Sigmoid colon (tissue), 7 donors: ENCODE results near the gene PPP4R1. TPM values are rescaled to one million over a fixed set of nuclear protein-coding genes. Genes with fewer than 3 reads are reported as not detected.

Experiments
- DNase-seq: peaks from one replicate; pipeline ENCODE4 v3.0.0-alpha.2; 2019
- H3K27ac ChIP-seq, 4 donors: fragments of 200-600 bp; sonication (generic); one replicate each; pipeline ENCODE4 v1.5.1; 2016 to 2019; ENCODE audit warnings: mild to moderate bottlenecking in 1 of 4
- H3K27me3 ChIP-seq, 3 donors: fragments of 200-600 bp; sonication (generic); one replicate each; pipeline ENCODE4 v1.5.1; 2019; ENCODE audit warnings: mild to moderate bottlenecking in 1 of 3
- H3K36me3 ChIP-seq, 4 donors: fragments of 200-600 bp; sonication (generic); one replicate each; pipeline ENCODE4 v1.5.1; 2016 to 2019
- H3K4me1 ChIP-seq, 4 donors: fragments of 200-600 bp; sonication (generic); one replicate each; pipeline ENCODE4 v1.5.1; 2017 to 2019
- H3K4me3 ChIP-seq, 4 donors: fragments of 200-600 bp; sonication (generic); one replicate each; pipeline ENCODE4 v1.5.1; 2017 to 2019; ENCODE audit warnings: mild to moderate bottlenecking in 2 of 4, moderate library complexity in 1 of 4
- H3K9me3 ChIP-seq, 4 donors: fragments of 200-600 bp in 3 of 4; sonication (generic) in 3 of 4; one replicate each; pipeline versions ENCODE4 v1.5.1 to v1.6.1; 2013 to 2019
- EP300 ChIP-seq, 4 donors: sonication (generic); formaldehyde crosslinking; IDR thresholded peaks; one replicate each; pipeline ENCODE4 v1.6.1; 2017; ENCODE audit warnings: antibody characterized with exemption in 4 of 4
- POLR2A ChIP-seq, 2 donors: fragments of 450-650 bp; IDR thresholded peaks; one replicate each; pipeline ENCODE4 v1.6.1; 2016; ENCODE audit warnings: antibody characterized with exemption in 2 of 2, mild to moderate bottlenecking in 2 of 2, moderate library complexity in 2 of 2
- POLR2AphosphoS5 ChIP-seq, 4 donors: sonication (generic); formaldehyde crosslinking; IDR thresholded peaks; one replicate each; pipeline ENCODE4 v1.6.1; 2017; ENCODE audit warnings: antibody characterized with exemption in 4 of 4
- WGBS, 2 donors: extraction: QIAGEN DNeasy Blood & Tissue Kit; methylation state at CpG; one replicate each; pipeline ENCODE4 v1.1.7; 2013; 5-methylcytosine and 5-hydroxymethylcytosine counted together
- intact Hi-C: fragments of 100-400 bp; cut with DNase I; formaldehyde crosslinking; loops from one replicate; pipeline ENCODE4 v1.15.1; 2023
- polyA plus RNA-seq, 3 donors: library from polyadenylated mRNA; stranded (reverse); fragments of 200-250 nt; gene quantifications; one replicate each; pipeline ENCODE4 v1.2.3, GENCODE V29; 2013
- total RNA-seq, 4 donors: library from RNA; depleted of rRNA; stranded (reverse); fragments of >200 nt; gene quantifications; one replicate each; pipeline ENCODE4 v1.1.0, GENCODE V29; 2016
- TF ChIP-seq, protein P1 (sequence below), 4 experiments: fragments of 450-650 bp in 3 of 4; fragments of 200-600 bp in 1 of 4; IDR thresholded peaks; one replicate each; pipeline ENCODE4 v1.5.1; 2016 to 2019; ENCODE audit warnings: antibody characterized with exemption in 4 of 4, mild to moderate bottlenecking in 3 of 4, moderate library complexity in 2 of 4
- donor health status: healthy with polysubstance abuse.
- donor health status: Bipolar disorder and iron deficiency.
- donor health status: healthy.

PPP4R1 gene
- total and polyA plus RNA-seq, 7 donors, result 29.4 to 163 (median 126) TPM

DNA sequence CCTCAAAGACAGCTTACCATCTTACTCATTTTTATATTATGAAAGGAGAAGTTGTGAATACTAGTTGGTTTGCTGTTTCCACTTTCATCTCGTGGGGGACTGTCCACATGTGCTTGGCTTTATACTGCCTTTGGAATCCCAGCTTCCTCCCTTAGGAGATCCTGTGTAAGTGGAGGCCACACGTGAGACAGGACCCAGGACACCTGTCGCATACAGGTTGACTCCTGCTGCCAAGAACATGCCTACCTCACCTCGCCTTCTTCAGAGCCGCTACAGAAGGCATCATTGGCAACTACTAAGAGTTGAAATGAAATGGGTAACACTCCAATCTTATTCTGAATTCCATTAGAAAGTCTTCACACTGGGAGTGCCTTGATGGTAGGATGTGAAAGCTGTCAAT is 69.3 kb downstream of the PPP4R1 start:
- TF ChIP-seq EP300 (IDR thresholded peaks at IDR 0.05) (no peak), POLR2A (IDR thresholded peaks at IDR 0.05) (no peak), POLR2AphosphoS5 (IDR thresholded peaks at IDR 0.05) (no peak)
- TF ChIP-seq, protein P1, sequence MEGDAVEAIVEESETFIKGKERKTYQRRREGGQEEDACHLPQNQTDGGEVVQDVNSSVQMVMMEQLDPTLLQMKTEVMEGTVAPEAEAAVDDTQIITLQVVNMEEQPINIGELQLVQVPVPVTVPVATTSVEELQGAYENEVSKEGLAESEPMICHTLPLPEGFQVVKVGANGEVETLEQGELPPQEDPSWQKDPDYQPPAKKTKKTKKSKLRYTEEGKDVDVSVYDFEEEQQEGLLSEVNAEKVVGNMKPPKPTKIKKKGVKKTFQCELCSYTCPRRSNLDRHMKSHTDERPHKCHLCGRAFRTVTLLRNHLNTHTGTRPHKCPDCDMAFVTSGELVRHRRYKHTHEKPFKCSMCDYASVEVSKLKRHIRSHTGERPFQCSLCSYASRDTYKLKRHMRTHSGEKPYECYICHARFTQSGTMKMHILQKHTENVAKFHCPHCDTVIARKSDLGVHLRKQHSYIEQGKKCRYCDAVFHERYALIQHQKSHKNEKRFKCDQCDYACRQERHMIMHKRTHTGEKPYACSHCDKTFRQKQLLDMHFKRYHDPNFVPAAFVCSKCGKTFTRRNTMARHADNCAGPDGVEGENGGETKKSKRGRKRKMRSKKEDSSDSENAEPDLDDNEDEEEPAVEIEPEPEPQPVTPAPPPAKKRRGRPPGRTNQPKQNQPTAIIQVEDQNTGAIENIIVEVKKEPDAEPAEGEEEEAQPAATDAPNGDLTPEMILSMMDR (IDR thresholded peaks at IDR 0.05), result no peak
- Histone ChIP-seq H3K4me3 (no peak overlapping the region), H3K36me3 (peaks cover 8 to 51% (median 29%) of the 10 kb centered on the region in 4 donors), H3K27me3 (no peaks in the 10 kb centered on the region), H3K4me1 (peaks cover 0 to 21% (median 6%) of the 10 kb centered on the region in 4 donors), H3K27ac (no peak overlapping the region), H3K9me3 (no peaks in the 10 kb centered on the region)
- WGBS, 2 donors, result 81 to 87% methylated on average over 5 of the region's 5 CpGs
- no peak for DNase-seq
- intact Hi-C loops, result no loop called here

DNA sequence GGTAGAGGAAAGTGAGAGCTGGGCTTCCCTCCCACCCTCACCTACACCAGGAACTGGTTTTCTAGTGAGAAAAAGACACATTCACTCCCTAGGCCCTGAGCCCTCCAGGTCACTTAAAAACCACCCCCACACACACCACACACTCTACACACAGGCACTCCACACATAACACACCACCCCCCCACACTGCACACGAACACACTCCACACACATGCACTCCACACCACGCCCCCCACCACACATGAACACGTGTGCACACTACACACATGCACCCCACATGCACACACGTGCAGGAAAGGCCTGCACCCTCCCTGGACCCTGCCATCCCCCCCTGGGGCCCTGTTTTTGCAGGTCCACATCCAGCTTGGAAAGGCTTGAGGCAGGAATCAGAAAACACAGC is 71.4 kb downstream of the PPP4R1 start:
- no peak for DNase-seq
- no peak overlapping the region for H3K27ac ChIP-seq
- no peaks in the 10 kb centered on the region for H3K9me3 ChIP-seq
- 80 to 88% methylated on average over 4 of the region's 4 CpGs for WGBS, 2 donors
- peaks cover 3 to 31% (median 16%) of the 10 kb centered on the region in 4 donors for H3K36me3 ChIP-seq
- no peak overlapping the region for H3K4me3 ChIP-seq
- peaks cover 0 to 18% (median 6%) of the 10 kb centered on the region in 4 donors for H3K4me1 ChIP-seq
- TF ChIP-seq POLR2AphosphoS5 (IDR thresholded peaks at IDR 0.05) (no peak), EP300 (IDR thresholded peaks at IDR 0.05) (no peak), POLR2A (IDR thresholded peaks at IDR 0.05) (no peak)
- TF ChIP-seq, protein P1 (IDR thresholded peaks at IDR 0.05), result no peak
- H3K27me3 ChIP-seq, result no peaks in the 10 kb centered on the region
- intact Hi-C loops, result no loop called here

DNA sequence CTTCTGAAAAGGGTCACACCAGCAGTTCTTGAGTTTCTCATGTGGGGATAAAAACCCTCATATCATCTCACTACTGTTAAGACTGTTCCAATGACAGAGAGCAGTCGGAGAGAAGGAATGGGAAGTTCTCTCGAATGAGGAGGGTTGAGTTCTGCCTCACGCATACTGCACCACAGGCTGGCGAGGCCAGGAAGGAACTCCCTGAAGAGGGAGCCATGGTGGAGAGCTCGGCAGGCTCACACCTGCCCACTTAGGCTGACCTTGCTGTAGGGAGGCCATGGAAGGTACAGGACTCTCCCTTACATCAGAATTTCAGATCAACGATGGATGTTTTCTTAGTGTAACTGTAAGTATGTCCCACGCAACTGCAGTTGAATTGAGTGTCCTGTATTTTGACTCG is 74.4 kb downstream of the PPP4R1 start:
- DNase-seq, result no peak
- Histone ChIP-seq H3K27me3 (no peaks in the 10 kb centered on the region), H3K36me3 (peaks cover 3 to 28% (median 7%) of the 10 kb centered on the region in 4 donors)

DNA sequence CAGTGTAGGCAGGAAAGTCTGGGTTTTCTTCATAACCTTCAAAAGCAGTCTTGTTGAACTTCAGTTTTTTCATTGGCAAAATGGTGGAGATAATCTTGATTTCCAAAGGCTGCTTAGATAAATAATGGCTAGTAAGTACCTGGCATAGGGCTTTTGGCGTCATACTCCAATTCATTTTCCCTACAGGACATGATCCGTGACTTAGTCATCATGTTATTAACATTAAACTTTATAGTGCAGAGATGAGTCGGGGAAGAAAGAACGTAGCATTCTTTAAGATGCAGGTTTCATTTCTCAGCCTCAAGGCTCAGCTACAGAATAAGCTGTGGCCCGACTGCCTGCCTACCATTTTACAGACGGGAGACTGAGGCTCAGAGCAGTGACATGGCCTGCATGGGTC is 75.1 kb downstream of the PPP4R1 start:
- 94 to 96% methylated on average over 6 of the region's 6 CpGs for WGBS, 2 donors
- Histone ChIP-seq H3K27me3 (no peaks in the 10 kb centered on the region), H3K4me3 (no peak overlapping the region), H3K36me3 (peaks cover 6 to 29% (median 9%) of the 10 kb centered on the region in 4 donors), H3K4me1 (peaks cover 0 to 25% (median 18%) of the 10 kb centered on the region in 4 donors), H3K9me3 (no peaks in the 10 kb centered on the region), H3K27ac (no peak overlapping the region)
- DNase-seq, result no peak
- intact Hi-C loops, result no loop called here
- TF ChIP-seq EP300 (IDR thresholded peaks at IDR 0.05), result no peak
- TF ChIP-seq POLR2AphosphoS5 (IDR thresholded peaks at IDR 0.05), result no peak
- TF ChIP-seq, protein P1 (IDR thresholded peaks at IDR 0.05), result no peak
- TF ChIP-seq POLR2A (IDR thresholded peaks at IDR 0.05), result no peak

More for the DNA sequence above, 74.4 kb downstream of the PPP4R1 start:
- H3K4me1 ChIP-seq, result peaks cover 0 to 18% (median 14%) of the 10 kb centered on the region in 4 donors
- no peak overlapping the region for H3K27ac ChIP-seq
- no peaks in the 10 kb centered on the region for H3K9me3 ChIP-seq
- no peak overlapping the region for H3K4me3 ChIP-seq
- intact Hi-C loops, result no loop called here
- WGBS, 2 donors, result 92 to 96% methylated on average over 8 of the region's 8 CpGs
- no peak for TF ChIP-seq EP300 (IDR thresholded peaks at IDR 0.05)
- TF ChIP-seq, protein P1 (IDR thresholded peaks at IDR 0.05), result no peak
- TF ChIP-seq POLR2A (IDR thresholded peaks at IDR 0.05), result no peak
- no peak for TF ChIP-seq POLR2AphosphoS5 (IDR thresholded peaks at IDR 0.05)

DNA sequence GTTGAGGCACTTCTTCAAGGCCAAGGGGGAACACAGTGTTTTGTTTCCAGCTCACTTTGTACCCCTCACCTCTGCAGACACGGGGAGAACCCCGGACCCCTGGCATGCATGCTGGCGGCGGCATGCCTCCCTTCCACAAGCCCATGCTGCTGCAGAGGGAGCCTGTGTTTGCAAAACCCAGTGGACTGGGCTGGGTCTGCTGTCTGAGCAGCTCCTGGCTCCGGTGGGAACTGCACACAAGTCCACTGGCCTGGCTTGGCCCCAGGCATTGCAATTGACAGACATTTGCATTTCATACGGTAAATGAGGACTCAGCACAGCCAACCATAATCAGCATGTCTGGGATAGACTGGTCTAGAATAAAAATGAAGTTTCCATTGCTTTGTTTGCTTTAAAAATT is 76.7 kb downstream of the PPP4R1 start:
- intact Hi-C loops, result no loop called here
- peaks cover 0 to 26% (median 18%) of the 10 kb centered on the region in 4 donors for H3K4me1 ChIP-seq
- no peak for DNase-seq
- 88 to 92% methylated on average over 6 of the region's 6 CpGs for WGBS, 2 donors
- H3K36me3 ChIP-seq, result peaks cover 15 to 45% (median 25%) of the 10 kb centered on the region in 4 donors
- TF ChIP-seq EP300 (IDR thresholded peaks at IDR 0.05) (no peak), POLR2AphosphoS5 (IDR thresholded peaks at IDR 0.05) (no peak), POLR2A (IDR thresholded peaks at IDR 0.05) (no peak)
- TF ChIP-seq, protein P1 (IDR thresholded peaks at IDR 0.05), result no peak
- H3K9me3 ChIP-seq, result no peaks in the 10 kb centered on the region
- no peaks in the 10 kb centered on the region for H3K27me3 ChIP-seq
- no peak overlapping the region for H3K27ac ChIP-seq
- no peak overlapping the region for H3K4me3 ChIP-seq
